ENCODE data around the gene TAMALIN. TPM values are rescaled to one million over a fixed set of nuclear protein-coding genes. Genes with fewer than 3 reads are reported as not detected.

Gene TAMALIN
- total RNA-seq, 1 donor from 2014 or later, result 53.3 TPM

Other genes with a start within 250 kb of the TAMALIN start
- 0.41 and 0.73 TPM in 2 replicates for gene FIGNL2, start 158.2 kb upstream of the TAMALIN start, total RNA-seq
- gene ANKRD33, start 118.8 kb upstream of the TAMALIN start, total RNA-seq, result 1.2 and 3.2 TPM in 2 replicates
- 933 and 964 TPM in 2 replicates for gene ACVRL1, start 99.4 kb upstream of the TAMALIN start, total RNA-seq
- 5.2 and 9.0 TPM in 2 replicates for gene ACVR1B, start 55.2 kb upstream of the TAMALIN start, total RNA-seq
- gene NR4A1, start 44.5 kb downstream of the TAMALIN start, total RNA-seq, result 2.4 and 3.4 TPM in 2 replicates
- gene ATG101, start 63.0 kb downstream of the TAMALIN start, total RNA-seq, result 44.3 and 76.7 TPM in 2 replicates
- gene SMIM41, start 72.8 kb downstream of the TAMALIN start, total RNA-seq, result not detected in 2 replicates
- 1.5 and 1.6 TPM in 2 replicates for gene KRT80, start 185.1 kb downstream of the TAMALIN start, total RNA-seq
- 92.6 and 240 TPM in 2 replicates for gene KRT7, start 226.3 kb downstream of the TAMALIN start, total RNA-seq